ENCODE data around the gene SDK1. TPM values are rescaled to one million over a fixed set of nuclear protein-coding genes. Genes with fewer than 3 reads are reported as not detected.
"Not testable (repeated sequence)": the region's sequence is repeated elsewhere in the genome, so short reads cannot be mapped to it uniquely, and the experiment has no call there.

Gene SDK1
- polyA plus RNA-seq, 12 donors, result 1.7 to 5.8 (median 2.8) TPM; not detected in 1

DNA sequence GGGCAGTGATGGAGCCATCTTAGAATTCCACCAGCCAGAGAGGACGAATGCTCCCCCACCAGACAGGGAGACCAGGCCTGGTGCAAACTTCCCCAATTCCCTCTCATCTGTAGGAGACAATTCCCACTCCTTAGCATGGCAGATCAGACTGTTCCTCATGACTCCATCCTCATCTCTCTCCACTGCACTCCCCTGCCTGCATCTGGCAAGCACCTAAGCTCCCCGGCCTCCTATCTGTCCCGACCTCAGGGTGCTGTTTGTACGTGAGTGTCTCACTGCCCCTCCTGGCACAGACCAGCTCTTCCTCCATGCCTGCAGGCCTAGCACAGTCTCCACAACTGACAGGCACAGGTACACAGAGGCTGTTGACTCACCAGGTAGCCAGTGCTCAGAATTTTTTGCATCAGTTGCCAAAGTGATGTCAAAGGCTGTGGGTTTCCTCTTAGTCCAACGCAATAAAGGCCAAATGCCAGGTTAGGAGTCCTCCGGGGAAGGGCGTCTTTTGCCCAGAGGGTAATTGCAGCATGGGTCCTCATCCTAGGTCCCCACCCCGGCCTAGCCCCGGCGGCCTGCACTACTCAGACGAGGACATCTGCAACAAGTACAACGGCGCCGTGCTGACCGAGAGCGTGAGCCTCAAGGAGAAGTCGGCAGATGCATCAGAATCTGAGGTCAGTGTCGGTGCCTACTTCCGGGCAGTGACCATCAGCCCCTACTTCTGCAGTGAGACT lies 944.2 kb downstream of the SDK1 start:
- DNase-seq, result no peak

GRCh38 chr7:4245866-4246470 lies 944.9 kb downstream of the SDK1 start:
- no peak for DNase-seq

DNA sequence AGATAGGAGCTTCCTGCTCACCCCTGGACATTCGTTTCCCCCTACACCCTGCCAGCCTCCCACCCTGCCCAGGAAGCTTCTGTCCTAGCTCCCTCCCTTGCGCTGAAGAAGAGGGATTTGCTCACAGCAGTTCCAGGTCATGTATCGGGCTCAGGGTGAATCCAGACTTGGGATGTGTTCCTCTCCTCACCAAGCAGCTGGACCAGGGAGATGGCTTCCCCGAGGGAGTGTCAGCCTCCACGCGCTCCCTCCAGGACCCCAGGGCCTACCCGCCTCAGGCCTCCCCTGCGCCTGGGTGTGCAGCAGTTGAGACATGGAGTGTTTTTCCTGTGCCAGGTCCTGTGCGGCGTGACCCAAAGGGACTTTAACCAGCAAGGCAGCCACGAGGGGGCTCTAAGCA lies 945.5 kb downstream of the SDK1 start:
- DNase-seq, result no peak

- no peak for DNase-seq
Observed at GRCh38 chr7:4247106-4247876, 946.2 kb downstream of the SDK1 start.

- no peak for DNase-seq
Observed at GRCh38 chr7:4248295-4248694, 947.2 kb downstream of the SDK1 start.

DNA sequence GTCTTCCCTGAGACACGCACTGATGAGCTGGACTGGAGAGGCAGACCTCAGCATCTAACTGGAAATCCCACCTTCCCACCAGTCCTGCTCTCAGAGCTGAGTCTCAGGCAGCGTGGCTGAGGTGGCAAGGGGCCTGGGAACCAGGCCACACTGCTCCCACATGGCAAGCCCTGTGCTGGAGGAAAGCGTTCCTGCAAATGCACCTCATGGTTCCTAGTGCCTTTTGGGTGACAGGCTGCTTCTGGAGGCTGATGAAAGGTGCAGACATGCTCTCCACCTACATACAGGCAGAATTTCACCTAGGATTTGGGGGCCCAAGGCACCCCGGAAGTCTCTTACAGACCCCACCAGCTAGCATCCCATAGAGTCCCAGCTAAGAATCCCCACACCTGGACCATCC lies 948.2 kb downstream of the SDK1 start:
- no peak for DNase-seq

DNA sequence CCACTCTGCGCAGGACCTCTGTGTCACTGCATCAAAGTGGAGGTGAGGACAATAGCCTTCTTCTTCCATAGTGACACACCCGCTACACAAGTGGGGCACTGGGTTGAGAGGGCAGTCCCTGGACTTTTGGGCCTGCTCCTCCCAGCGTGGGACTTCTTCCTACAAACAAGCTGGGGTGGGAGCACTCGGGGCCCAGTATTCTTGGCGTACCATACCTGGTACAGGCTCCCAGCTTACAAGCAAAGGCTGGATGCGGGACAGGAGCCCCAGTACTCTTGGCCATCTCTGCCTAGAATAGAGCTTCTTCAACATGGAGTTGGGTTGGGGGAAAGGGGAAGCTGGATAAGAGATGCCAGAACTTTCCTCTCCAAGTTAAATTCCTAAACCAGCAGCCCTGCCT lies 954.3 kb downstream of the SDK1 start:
- no peak for DNase-seq

DNA sequence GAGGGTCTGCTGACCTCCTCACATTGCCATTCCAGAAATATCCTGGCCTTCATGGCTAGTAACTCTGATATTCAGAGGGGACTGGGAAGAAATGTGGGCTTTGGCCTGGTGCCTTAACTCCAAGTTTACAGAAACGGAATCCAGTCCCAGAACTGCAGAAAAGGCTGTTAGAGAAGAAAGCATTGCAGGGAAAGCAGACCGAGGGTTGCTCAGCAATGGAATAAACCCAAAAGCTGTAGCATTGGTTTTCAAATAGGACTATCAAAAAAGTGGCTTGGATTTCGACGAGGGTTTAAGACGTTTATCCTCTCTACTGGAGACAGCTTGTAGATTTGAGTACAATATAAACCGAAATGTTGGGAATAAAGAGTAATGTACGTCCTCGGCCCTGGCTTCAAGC lies 955.2 kb downstream of the SDK1 start:
- DNase-seq, result no peak

GRCh38 chr7:4257146-4258111 lies 956.4 kb downstream of the SDK1 start:
- DNase-seq, result no peak

DNA sequence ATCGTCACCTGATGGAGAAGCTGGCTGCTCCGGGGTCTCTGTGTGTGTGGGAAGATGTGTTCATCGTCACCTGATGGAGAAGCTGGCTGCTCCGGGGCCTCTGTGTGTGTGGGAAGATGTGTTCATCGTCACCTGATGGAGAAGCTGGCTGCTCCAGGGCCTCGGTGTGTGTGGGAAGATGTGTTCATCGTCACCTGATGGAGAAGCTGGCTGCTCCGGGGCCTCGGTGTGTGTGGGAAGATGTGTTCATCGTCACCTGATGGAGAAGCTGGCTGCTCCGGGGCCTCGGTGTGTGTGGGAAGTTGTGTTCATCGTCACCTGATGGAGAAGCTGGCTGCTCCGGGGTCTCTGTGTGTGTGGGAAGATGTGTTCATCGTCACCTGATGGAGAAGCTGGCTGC lies 959.1 kb downstream of the SDK1 start:
- DNase-seq, result not testable (repeated sequence)

- DNase-seq, result peak; percentile 28
Observed at GRCh38 chr7:4260867-4261600, 960.0 kb downstream of the SDK1 start.

GRCh38 chr7:4261601-4261960 lies 960.5 kb downstream of the SDK1 start:
- no peak for DNase-seq

DNA sequence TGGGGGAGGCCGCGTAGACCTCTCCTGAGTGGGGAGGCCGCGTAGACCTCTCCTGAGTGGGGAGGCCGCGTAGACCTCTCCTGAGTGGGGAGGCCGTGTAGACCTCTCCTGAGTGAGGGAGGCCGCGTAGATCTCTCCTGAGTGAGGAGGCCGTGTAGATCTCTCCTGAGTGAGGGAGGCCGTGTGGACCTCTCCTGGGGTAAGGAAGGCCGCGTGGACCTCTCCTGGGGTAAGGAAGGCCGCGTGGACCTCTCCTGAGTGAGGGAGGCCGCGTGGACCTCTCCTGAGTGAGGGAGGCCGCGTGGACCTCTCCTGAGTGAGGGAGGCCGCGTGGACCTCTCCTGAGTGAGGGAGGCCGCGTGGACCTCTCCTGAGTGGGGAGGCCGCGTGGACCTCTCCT lies 963.2 kb downstream of the SDK1 start:
- DNase-seq, result not testable (repeated sequence)

DNA sequence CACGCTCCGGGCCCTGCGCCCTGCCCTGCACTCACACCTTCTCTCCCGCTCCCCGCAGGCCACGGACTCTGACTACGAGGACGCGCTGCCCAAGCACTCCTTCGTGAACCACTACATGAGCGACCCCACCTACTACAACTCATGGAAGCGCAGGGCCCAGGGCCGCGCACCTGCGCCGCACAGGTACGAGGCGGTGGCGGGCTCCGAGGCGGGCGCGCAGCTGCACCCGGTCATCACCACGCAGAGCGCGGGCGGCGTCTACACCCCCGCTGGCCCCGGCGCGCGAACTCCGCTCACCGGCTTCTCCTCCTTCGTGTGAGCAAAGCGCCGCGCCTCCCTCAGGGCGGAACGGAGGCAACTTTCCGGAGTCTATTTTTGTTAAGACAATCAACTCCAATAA lies 964.0 kb downstream of the SDK1 start:
- no peak for DNase-seq

GRCh38 chr7:4265676-4266075 lies 964.6 kb downstream of the SDK1 start:
- DNase-seq, result no peak

DNA sequence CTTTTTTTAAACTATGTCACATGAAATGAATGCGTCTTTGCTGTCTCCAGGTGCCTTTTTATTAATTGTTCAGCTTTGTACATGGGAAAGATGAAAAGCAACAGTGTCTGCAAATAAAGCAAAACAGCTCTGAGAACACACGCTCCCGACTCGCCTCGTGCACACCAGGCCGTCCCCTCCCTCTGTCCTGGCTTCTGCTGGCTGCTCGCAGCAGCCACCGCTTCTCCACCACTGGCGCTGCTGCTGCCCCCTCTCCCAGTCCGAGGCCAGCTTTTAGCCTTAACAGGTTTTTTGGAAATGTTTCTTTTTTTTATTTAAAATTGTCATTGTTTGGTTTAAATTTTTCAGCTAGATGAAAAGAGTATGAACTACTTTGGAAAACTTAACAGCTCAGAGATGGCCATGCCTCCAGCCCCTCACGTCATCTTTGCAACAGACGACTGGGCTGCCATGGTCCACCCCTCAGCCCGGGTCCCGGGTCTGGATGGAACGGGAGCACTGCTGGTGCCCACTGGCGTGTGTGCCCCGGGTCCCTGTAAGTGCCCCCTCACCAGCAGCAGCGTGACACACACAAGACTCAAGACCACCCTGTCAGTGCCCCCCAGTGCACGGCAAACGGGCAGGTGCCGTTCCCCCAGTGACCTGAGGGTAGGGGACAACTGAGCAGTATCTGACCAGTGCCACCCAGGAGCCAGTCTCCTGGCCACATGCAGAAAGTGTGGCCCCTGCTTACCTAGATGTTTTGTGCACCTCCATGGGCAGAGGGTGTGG lies 965.4 kb downstream of the SDK1 start:
- no peak for DNase-seq

DNA sequence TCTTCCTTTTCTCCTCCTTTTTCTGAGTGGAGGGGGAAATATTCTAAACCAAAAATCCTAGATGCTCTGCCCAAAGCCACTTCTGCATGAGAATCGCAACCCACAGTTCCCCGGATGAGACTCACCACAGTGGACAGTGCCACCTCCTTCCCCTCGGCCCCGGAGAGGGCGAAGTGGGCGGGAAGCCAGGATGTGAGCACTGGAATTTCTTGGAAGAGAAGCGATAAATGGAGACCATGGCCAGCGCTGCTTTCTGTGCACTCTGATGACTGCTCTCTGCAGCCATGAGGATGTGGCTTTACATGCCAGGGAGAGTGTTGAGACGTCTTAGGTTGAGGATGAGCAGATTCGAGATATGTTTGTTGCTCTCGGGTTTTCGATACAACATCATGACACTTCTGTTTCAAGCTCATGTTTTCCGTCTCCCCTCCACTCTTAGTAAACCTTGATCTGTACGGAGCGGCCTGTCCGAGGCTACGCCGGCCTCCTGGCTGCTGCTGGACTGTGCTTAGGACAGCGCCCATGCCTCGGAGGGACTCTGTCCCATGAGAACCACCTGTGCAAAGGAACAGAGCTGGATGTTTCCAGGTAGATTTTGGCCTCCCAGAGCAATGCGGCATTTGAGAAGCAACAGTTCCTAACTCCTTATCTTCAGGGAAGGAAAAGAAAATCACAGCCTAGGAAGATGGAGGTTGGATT lies 966.4 kb downstream of the SDK1 start:
- DNase-seq, result no peak

DNA sequence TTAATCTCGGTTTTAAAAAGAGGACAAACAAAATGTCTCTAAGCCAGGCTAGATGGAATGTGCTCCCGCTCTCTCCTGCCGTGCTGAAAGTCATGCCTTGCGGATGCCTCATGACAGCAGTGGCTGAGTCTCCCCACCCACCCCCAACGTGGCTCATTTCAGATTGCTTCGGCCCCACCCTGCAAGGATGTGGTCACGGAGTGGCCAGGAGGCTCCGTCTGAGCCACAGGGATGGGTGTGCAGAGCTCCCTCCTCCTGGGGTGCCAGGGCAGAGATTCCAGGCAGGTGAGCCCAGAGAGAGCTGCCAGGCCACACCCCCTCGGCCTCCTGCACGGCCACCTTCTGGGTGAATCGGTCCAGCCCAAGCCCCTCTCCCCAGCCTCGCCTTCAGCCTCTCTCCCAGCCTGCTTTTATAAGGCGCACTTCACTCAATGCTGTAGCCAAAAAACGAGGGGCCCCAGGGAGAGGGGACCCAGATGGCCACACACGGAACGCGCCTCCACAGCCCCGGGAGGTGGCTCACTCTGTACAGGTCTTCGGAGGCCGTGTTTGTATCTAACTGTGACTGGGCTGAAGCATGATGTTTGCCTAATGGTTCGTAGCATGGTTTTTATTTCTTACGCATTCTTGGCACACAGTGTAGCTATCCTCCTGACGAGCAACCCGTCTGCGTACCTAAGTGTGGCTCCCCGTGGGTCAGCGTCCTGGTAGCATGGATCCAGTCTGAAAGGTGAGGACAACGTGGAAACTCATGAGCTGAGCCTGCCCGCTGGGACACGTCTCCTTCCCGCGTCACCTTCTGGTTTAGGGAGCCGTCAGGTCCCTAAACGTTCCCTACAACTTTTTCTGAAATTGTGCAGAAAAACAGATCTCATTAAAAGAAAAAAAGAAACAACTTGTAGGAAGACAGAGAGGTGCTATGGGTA lies 967.3 kb downstream of the SDK1 start:
- no peak for DNase-seq

DNA sequence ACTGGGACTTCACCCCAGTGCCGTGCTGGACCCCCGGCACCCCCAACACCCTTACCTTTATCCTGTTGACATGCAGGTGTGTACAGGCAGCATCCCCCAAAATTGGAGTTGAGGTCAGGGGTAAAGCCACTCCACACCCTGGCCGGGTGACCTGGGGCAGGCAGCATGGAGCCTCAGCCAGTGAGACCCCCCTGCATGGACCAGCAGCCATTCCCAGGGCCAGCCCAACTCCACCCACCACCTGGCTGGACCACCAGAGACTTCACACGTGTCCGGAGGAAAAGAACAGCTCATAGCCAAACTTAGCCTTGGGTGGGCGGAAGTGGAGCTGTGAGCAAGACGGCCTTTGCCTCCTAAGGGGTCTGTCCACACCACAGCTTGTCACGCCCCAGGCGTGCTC lies 968.0 kb downstream of the SDK1 start:
- DNase-seq, result no peak

Data from muscle of arm (tissue), 12 donors.